Loucy (cell line): ENCODE data around the gene OR2A42.
"Not testable (repeated sequence)": the region's sequence is repeated elsewhere in the genome, so short reads cannot be mapped to it uniquely, and the experiment has no call there.

Source experiments
- H2AFZ ChIP-seq: fragments of 200-600 bp; sonication (generic); 2 replicates; pipeline ENCODE4 v1.6.0; 2016; ENCODE audit warnings: antibody characterized with exemption, mild to moderate bottlenecking, low read length, moderate library complexity
- H3F3A ChIP-seq: fragments of 200-600 bp; 2 replicates; pipeline ENCODE4 v1.6.0; 2016; ENCODE audit warnings: antibody characterized with exemption, low read depth, mild to moderate bottlenecking
- H3K27me3 ChIP-seq: fragments of 200-600 bp; sonication (generic); 2 replicates; pipeline ENCODE4 v1.6.1; 2014; ENCODE audit warnings: low read length, mild to moderate bottlenecking; ENCODE audit not compliant: insufficient read depth, poor library complexity, severe bottlenecking
- H3K36me3 ChIP-seq: fragments of 200-600 bp; sonication (generic); 2 replicates; pipeline ENCODE4 v1.6.1; 2016; ENCODE audit warnings: low read length; ENCODE audit not compliant: insufficient read depth
- H3K4me1 ChIP-seq: fragments of 200-600 bp; sonication (generic); 2 replicates; pipeline ENCODE4 v1.5.1; 2014; ENCODE audit warnings: low read length, mild to moderate bottlenecking; ENCODE audit not compliant: insufficient read depth, poor library complexity, severe bottlenecking
- H3K4me2 ChIP-seq: fragments of 200-600 bp; sonication (generic); 2 replicates; pipeline ENCODE4 v1.6.0; 2014; ENCODE audit warnings: antibody characterized with exemption, low read length, low read depth, mild to moderate bottlenecking; ENCODE audit not compliant: poor library complexity, severe bottlenecking
- H3K4me3 ChIP-seq: fragments of 200-600 bp; sonication (generic); 2 replicates; pipeline ENCODE4 v1.5.1; 2014; ENCODE audit warnings: low read length, mild to moderate bottlenecking, mixed read lengths; ENCODE audit not compliant: poor library complexity, severe bottlenecking
- H3K79me2 ChIP-seq: fragments of 200-600 bp; sonication (generic); 2 replicates; pipeline ENCODE4 v1.6.1; 2014; ENCODE audit warnings: low read length; ENCODE audit not compliant: insufficient read depth
- H3K9ac ChIP-seq: fragments of 200-600 bp; sonication (generic); 2 replicates; pipeline ENCODE4 v1.6.0; 2014; ENCODE audit warnings: mild to moderate bottlenecking, low read depth, low read length, moderate library complexity; ENCODE audit not compliant: poor library complexity, severe bottlenecking
- H3K9me2 ChIP-seq: fragments of 200-600 bp; sonication (generic); replicated peaks from 2 replicates; pipeline ENCODE4 v1.6.1; 2016; ENCODE audit warnings: low read depth, low read length, mixed read lengths
- H3K9me3 ChIP-seq: fragments of 200-600 bp; sonication (generic); 2 replicates; pipeline ENCODE4 v1.6.1; 2014; ENCODE audit warnings: mild to moderate bottlenecking, antibody characterized with exemption, low read length, low read depth; ENCODE audit not compliant: insufficient read depth
- H4K20me1 ChIP-seq: fragments of 200-600 bp; sonication (generic); 2 replicates; pipeline ENCODE4 v1.6.0; 2014; ENCODE audit warnings: antibody characterized with exemption, low read length, mild to moderate bottlenecking; ENCODE audit not compliant: insufficient read depth, poor library complexity, severe bottlenecking

OR2A42 gene

GRCh38 chr7:144239365-144239764 is at the start of gene OR2A42:
Gene OR2A42 (minus strand): TSS chr7:144239605. CDS start chr7:144232843, 6,762 bp downstream.
- H3K79me2 ChIP-seq, H4K20me1 ChIP-seq, H2AFZ ChIP-seq, H3K9ac ChIP-seq, H3K36me3 ChIP-seq, H3K4me1 ChIP-seq, H3K4me2 ChIP-seq, H3K9me3 ChIP-seq, H3K4me3 ChIP-seq, H3K9me2 ChIP-seq, H3F3A ChIP-seq, H3K27me3 ChIP-seq: not testable (repeated sequence)

- not testable (repeated sequence) for H3K79me2 ChIP-seq, H3F3A ChIP-seq, H3K27me3 ChIP-seq, H3K4me3 ChIP-seq, H3K9me3 ChIP-seq, H3K4me2 ChIP-seq, H3K9ac ChIP-seq, H2AFZ ChIP-seq, H3K36me3 ChIP-seq, H4K20me1 ChIP-seq, H3K9me2 ChIP-seq, H3K4me1 ChIP-seq
These were observed 47.9 kb upstream of the OR2A42 start for GRCh38 chr7:144287171-144287784.

- not testable (repeated sequence) for H3K79me2 ChIP-seq, H2AFZ ChIP-seq, H4K20me1 ChIP-seq
These were observed 44.3 kb upstream of the OR2A42 start for GRCh38 chr7:144283716-144284115.

GRCh38 chr7:144282490-144282889 is 43.1 kb upstream of the OR2A42 start:
- not testable (repeated sequence) for H3K79me2 ChIP-seq, H2AFZ ChIP-seq, H3F3A ChIP-seq, H4K20me1 ChIP-seq, H3K27me3 ChIP-seq, H3K9me2 ChIP-seq, H3K9ac ChIP-seq, H3K4me1 ChIP-seq, H3K9me3 ChIP-seq, H3K4me3 ChIP-seq, H3K4me2 ChIP-seq, H3K36me3 ChIP-seq

More at GRCh38 chr7:144283716-144284115, 44.3 kb upstream of the OR2A42 start:
- H3K9me2 ChIP-seq, H3K4me1 ChIP-seq, H3K27me3 ChIP-seq, H3F3A ChIP-seq, H3K4me2 ChIP-seq, H3K9ac ChIP-seq, H3K36me3 ChIP-seq, H3K9me3 ChIP-seq, H3K4me3 ChIP-seq: not testable (repeated sequence)

GRCh38 chr7:144281981-144282380 is 42.6 kb upstream of the OR2A42 start:
- not testable (repeated sequence) for H3K9me2 ChIP-seq, H3K36me3 ChIP-seq, H3K79me2 ChIP-seq, H4K20me1 ChIP-seq, H3K4me3 ChIP-seq, H3K4me1 ChIP-seq, H3K27me3 ChIP-seq, H3F3A ChIP-seq, H2AFZ ChIP-seq, H3K4me2 ChIP-seq, H3K9ac ChIP-seq, H3K9me3 ChIP-seq

- not testable (repeated sequence) for H3F3A ChIP-seq, H4K20me1 ChIP-seq, H3K79me2 ChIP-seq, H3K4me2 ChIP-seq, H3K36me3 ChIP-seq, H3K4me3 ChIP-seq, H3K27me3 ChIP-seq, H3K9me2 ChIP-seq, H3K9ac ChIP-seq, H2AFZ ChIP-seq, H3K4me1 ChIP-seq, H3K9me3 ChIP-seq
These were observed 40.6 kb upstream of the OR2A42 start for GRCh38 chr7:144280010-144280409.

GRCh38 chr7:144275281-144275680 is 35.9 kb upstream of the OR2A42 start:
- H3F3A ChIP-seq, H3K79me2 ChIP-seq, H3K4me1 ChIP-seq, H3K9ac ChIP-seq, H3K9me3 ChIP-seq, H3K9me2 ChIP-seq, H3K27me3 ChIP-seq, H4K20me1 ChIP-seq, H2AFZ ChIP-seq, H3K36me3 ChIP-seq, H3K4me3 ChIP-seq, H3K4me2 ChIP-seq: not testable (repeated sequence)
